Left kidney (tissue), 2 donors: ENCODE data around the gene HDDC3. TPM values are rescaled to one million over a fixed set of nuclear protein-coding genes. Genes with fewer than 3 reads are reported as not detected.
"Not testable (repeated sequence)": the region's sequence is repeated elsewhere in the genome, so short reads cannot be mapped to it uniquely, and the experiment has no call there.

Experiments
- DNase-seq: peaks from one replicate; pipeline ENCODE4 v3.0.0-alpha.2; 2013
- polyA plus RNA-seq: library from polyadenylated mRNA; unstranded; fragments of 120-200 nt; gene quantifications from one replicate; pipeline ENCODE4 v1.2.1, GENCODE V29; 2013; ENCODE audit not compliant: insufficient read length

The HDDC3 gene
- polyA plus RNA-seq, 1 donor: 12.1 TPM

- DNase-seq: no peak
Measured at GRCh38 chr15:90910441-90911301, 21.7 kb downstream of the HDDC3 start.

GRCh38 chr15:90909976-90910375 lies 22.4 kb downstream of the HDDC3 start:
- no peak for DNase-seq

- not testable (repeated sequence) for DNase-seq
Measured at GRCh38 chr15:90909449-90909848, 22.9 kb downstream of the HDDC3 start.

GRCh38 chr15:90907838-90908507 lies 24.4 kb downstream of the HDDC3 start:
- no peak for DNase-seq

- DNase-seq: no peak
Measured at GRCh38 chr15:90907051-90907660, 25.2 kb downstream of the HDDC3 start.

- DNase-seq: no peak
Measured at GRCh38 chr15:90906181-90906849, 26.0 kb downstream of the HDDC3 start.

GRCh38 chr15:90905306-90906180 lies 26.8 kb downstream of the HDDC3 start:
- DNase-seq: no peak

- no peak for DNase-seq
Measured at GRCh38 chr15:90904746-90905145, 27.6 kb downstream of the HDDC3 start.

GRCh38 chr15:90903733-90904536 lies 28.4 kb downstream of the HDDC3 start:
- no peak for DNase-seq

- no peak for DNase-seq
Measured at GRCh38 chr15:90902840-90903732, 29.3 kb downstream of the HDDC3 start, which contains the start of gene MAN2A2. MAN2A2 (plus strand) TSS chr15:90903302; CDS start chr15:90904208, 906 bp downstream.

GRCh38 chr15:90902040-90902839 lies 30.1 kb downstream of the HDDC3 start:
- peak; percentile 72 for DNase-seq

- DNase-seq: no peak
Measured at GRCh38 chr15:90901175-90902039, 30.9 kb downstream of the HDDC3 start.

- not testable (repeated sequence) for DNase-seq
Measured at GRCh38 chr15:90897131-90897655, 35.2 kb downstream of the HDDC3 start.

GRCh38 chr15:90895571-90896117 lies 36.7 kb downstream of the HDDC3 start:
- no peak for DNase-seq

- no peak for DNase-seq
Measured at GRCh38 chr15:90893175-90894090, 38.9 kb downstream of the HDDC3 start.
